OCI-LY1 (cell line): ENCODE results near the gene POU4F1.

Source experiments
- H2AFZ ChIP-seq: fragments of 200-600 bp; sonication (generic), shearing (Covaris generic); 2 replicates; pipeline ENCODE4 v1.6.0; 2014; ENCODE audit warnings: antibody characterized with exemption, mild to moderate bottlenecking, low read length
- H3F3A ChIP-seq: fragments of 200-600 bp; sonication (generic), shearing (Covaris generic); 2 replicates; pipeline ENCODE4 v1.6.0; 2014; ENCODE audit warnings: mild to moderate bottlenecking, antibody characterized with exemption, low read length, moderate library complexity; ENCODE audit not compliant: insufficient read depth
- H3K27ac ChIP-seq: fragments of 200-600 bp; sonication (generic); 2 replicates; pipeline ENCODE4 v1.5.1; 2014; ENCODE audit warnings: low read length, mixed run types, mild to moderate bottlenecking, low read depth; ENCODE audit not compliant: poor library complexity, severe bottlenecking
- H3K27me3 ChIP-seq: fragments of 200-600 bp; sonication (generic); 2 replicates; pipeline ENCODE4 v1.6.0; 2014; ENCODE audit warnings: antibody characterized with exemption, mild to moderate bottlenecking, low read length, moderate library complexity; ENCODE audit not compliant: insufficient read depth
- H3K36me3 ChIP-seq: fragments of 200-600 bp; sonication (generic); 2 replicates; pipeline ENCODE4 v1.6.1; 2014; ENCODE audit warnings: mild to moderate bottlenecking, antibody characterized with exemption, low read length, moderate library complexity, mixed read lengths; ENCODE audit not compliant: insufficient read depth
- H3K4me1 ChIP-seq: fragments of 200-600 bp; sonication (generic); 2 replicates; pipeline ENCODE4 v1.5.1; 2014; ENCODE audit warnings: mild to moderate bottlenecking, low read length, moderate library complexity; ENCODE audit not compliant: insufficient read depth, severe bottlenecking
- H3K4me2 ChIP-seq: fragments of 200-600 bp; sonication (generic), shearing (Covaris generic); 2 replicates; pipeline ENCODE4 v1.6.1; 2014; ENCODE audit warnings: low read length
- H3K4me3 ChIP-seq: fragments of 200-600 bp; sonication (generic); 2 replicates; pipeline ENCODE4 v1.5.1; 2014; ENCODE audit warnings: low read length, low read depth, mild to moderate bottlenecking, mixed read lengths; ENCODE audit not compliant: poor library complexity, severe bottlenecking
- H3K79me2 ChIP-seq: fragments of 200-600 bp; shearing (Covaris generic); 2 replicates; pipeline ENCODE4 v1.6.1; 2016; ENCODE audit warnings: mixed run types, low read length, mixed read lengths; ENCODE audit not compliant: insufficient read depth
- H3K9ac ChIP-seq: fragments of 200-600 bp; sonication (generic), shearing (Covaris generic); 2 replicates; pipeline ENCODE4 v1.6.1; 2014; ENCODE audit warnings: mild to moderate bottlenecking, low read length, mixed read lengths
- H3K9me2 ChIP-seq: fragments of 200-600 bp; sonication (generic), shearing (Covaris generic); 2 replicates; pipeline ENCODE4 v1.6.1; 2014; ENCODE audit warnings: low read depth, mild to moderate bottlenecking, low read length, mixed read lengths
- H3K9me3 ChIP-seq: fragments of 200-600 bp; shearing (Covaris generic); 2 replicates; pipeline ENCODE4 v1.6.1; 2014; ENCODE audit warnings: low read length, mixed read lengths
- H4K20me1 ChIP-seq: fragments of 200-600 bp; sonication (generic), shearing (Covaris generic); 2 replicates; pipeline ENCODE4 v1.6.0; 2016; ENCODE audit warnings: mild to moderate bottlenecking, low read length; ENCODE audit not compliant: insufficient read depth
- EZH2 ChIP-seq: fragments of 200-600 bp; sonication (generic), shearing (Covaris generic); IDR thresholded peaks from 2 replicates; pipeline ENCODE4 v1.8.0; 2017; ENCODE audit warnings: borderline replicate concordance, mixed run types, mild to moderate bottlenecking, antibody characterized with exemption, low read length, moderate library complexity, mixed read lengths
- TF ChIP-seq, protein P1 (sequence below): fragments of 200-600 bp; sonication (generic), shearing (Covaris generic); IDR thresholded peaks from 2 replicates; pipeline ENCODE4 v1.5.1; 2017; ENCODE audit warnings: mild to moderate bottlenecking, antibody characterized with exemption, low read length, moderate library complexity, mixed read lengths

POU4F1 gene

GRCh38 chr13:78604782-78605611 lies 1.6 kb upstream of the POU4F1 start:
- Histone ChIP-seq H3K36me3 (peaks cover 7% of the 10 kb centered on the region; the same call in 1 of the 2 replicates), H3K9me2 (no peaks in the 10 kb centered on the region), H3K4me1 (peaks cover 14% of the 10 kb centered on the region), H3K4me2 (no peak overlapping the region), H4K20me1 (no peaks in the 10 kb centered on the region), H3K79me2 (no peaks in the 10 kb centered on the region), H3K9ac (no peak overlapping the region), H2AFZ (no peak overlapping the region), H3K9me3 (no peaks in the 10 kb centered on the region), H3K4me3 (no peak overlapping the region), H3F3A (no peaks in the 10 kb centered on the region), H3K27me3 (no peaks in the 10 kb centered on the region; the same call in 1 of the 2 replicates), H3K27ac (no peak overlapping the region)
- TF ChIP-seq, protein P1, sequence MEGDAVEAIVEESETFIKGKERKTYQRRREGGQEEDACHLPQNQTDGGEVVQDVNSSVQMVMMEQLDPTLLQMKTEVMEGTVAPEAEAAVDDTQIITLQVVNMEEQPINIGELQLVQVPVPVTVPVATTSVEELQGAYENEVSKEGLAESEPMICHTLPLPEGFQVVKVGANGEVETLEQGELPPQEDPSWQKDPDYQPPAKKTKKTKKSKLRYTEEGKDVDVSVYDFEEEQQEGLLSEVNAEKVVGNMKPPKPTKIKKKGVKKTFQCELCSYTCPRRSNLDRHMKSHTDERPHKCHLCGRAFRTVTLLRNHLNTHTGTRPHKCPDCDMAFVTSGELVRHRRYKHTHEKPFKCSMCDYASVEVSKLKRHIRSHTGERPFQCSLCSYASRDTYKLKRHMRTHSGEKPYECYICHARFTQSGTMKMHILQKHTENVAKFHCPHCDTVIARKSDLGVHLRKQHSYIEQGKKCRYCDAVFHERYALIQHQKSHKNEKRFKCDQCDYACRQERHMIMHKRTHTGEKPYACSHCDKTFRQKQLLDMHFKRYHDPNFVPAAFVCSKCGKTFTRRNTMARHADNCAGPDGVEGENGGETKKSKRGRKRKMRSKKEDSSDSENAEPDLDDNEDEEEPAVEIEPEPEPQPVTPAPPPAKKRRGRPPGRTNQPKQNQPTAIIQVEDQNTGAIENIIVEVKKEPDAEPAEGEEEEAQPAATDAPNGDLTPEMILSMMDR = no peak
- TF ChIP-seq EZH2 = no peak

GRCh38 chr13:78602561-78603239 lies 652 bp downstream of the POU4F1 start:
- H3K4me3 ChIP-seq = peak overlapping the region; percentile 80
- H3K79me2 ChIP-seq = no peaks in the 10 kb centered on the region
- no peaks in the 10 kb centered on the region; the same call in 1 of the 2 replicates for H3K27me3 ChIP-seq
- H3K4me1 ChIP-seq = peaks cover 14% of the 10 kb centered on the region
- no peaks in the 10 kb centered on the region; the same call in 1 of the 2 replicates for H4K20me1 ChIP-seq
- H2AFZ ChIP-seq = 0 out of 2 replicates have a peak overlapping the region, but pooled peaks have one; percentile 48
- H3K9me3 ChIP-seq = no peaks in the 10 kb centered on the region
- no peak overlapping the region for H3K27ac ChIP-seq
- peak overlapping the region; percentile 90 for H3K4me2 ChIP-seq
- TF ChIP-seq EZH2 = no peak
- TF ChIP-seq, protein P1 = no peak
- H3F3A ChIP-seq = no peaks in the 10 kb centered on the region
- H3K9ac ChIP-seq = peak overlapping the region; percentile 74
- no peaks in the 10 kb centered on the region for H3K9me2 ChIP-seq
- H3K36me3 ChIP-seq = peaks cover 7% of the 10 kb centered on the region; the same call in 1 of the 2 replicates

DNA sequence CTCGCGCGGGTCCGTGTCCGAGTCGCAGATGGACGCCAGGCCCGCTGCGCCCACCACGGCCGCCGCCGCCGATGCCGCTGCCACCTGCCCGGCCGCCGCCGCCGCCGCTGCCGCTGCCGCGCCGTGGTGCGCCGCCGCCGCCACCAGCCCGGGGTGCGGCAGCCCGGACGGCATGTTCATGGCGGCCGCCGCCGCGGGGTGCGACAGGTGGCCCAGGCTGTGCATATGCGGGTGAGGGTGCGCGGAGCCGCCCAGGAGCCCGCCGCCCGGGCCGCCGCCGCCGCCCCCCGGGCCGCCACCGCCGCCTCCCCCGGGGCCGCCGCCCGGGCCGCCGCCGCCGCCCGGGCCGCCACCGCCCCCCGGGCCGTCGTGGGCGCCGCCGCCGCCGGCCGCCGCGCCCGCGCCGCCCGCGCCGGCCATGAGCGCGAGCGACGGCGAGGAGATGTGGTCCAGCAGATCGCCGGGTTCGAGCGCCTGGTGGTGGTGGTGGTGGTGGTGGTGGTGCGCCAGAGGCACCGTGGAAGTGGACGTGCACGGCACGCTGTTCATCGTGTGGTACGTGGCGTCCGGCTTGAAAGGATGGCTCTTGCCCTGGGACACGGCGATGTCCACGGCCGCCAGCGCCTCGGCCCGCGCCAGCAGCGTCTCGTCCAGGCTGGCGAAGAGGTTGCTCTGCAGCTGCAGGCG lies 1.3 kb downstream of the POU4F1 start:
- Histone ChIP-seq H3K9ac (peak overlapping the region; percentile 74; the same call in 1 of the 2 replicates), H3K9me3 (no peaks in the 10 kb centered on the region), H3F3A (no peaks in the 10 kb centered on the region), H3K4me1 (peaks cover 14% of the 10 kb centered on the region), H3K27ac (no peak overlapping the region), H3K9me2 (no peaks in the 10 kb centered on the region), H2AFZ (no peak overlapping the region), H4K20me1 (no peaks in the 10 kb centered on the region; the same call in 1 of the 2 replicates), H3K79me2 (no peaks in the 10 kb centered on the region), H3K4me3 (peak overlapping the region; percentile 80), H3K4me2 (peak overlapping the region; percentile 90), H3K27me3 (no peaks in the 10 kb centered on the region; the same call in 1 of the 2 replicates), H3K36me3 (peaks cover 7% of the 10 kb centered on the region; the same call in 1 of the 2 replicates)
- TF ChIP-seq EZH2 = no peak
- TF ChIP-seq, protein P1 = no peak
